ENCODE results near the gene TEAD2.

- TF ChIP-seq CTCF (IDR thresholded peaks at IDR 0.05) (no peak), POLR2A (IDR thresholded peaks at IDR 0.05) (no peak)
Measured at GRCh38 chr19:49382639-49383038, 20.4 kb upstream of the TEAD2 start.
